ENCODE data around the gene SLC44A3. TPM values are rescaled to one million over a fixed set of nuclear protein-coding genes. Genes with fewer than 3 reads are reported as not detected.
A peak's percentile ranks its signal among the peaks of the same experiment; 100 is the strongest.

Gene SLC44A3
- total RNA-seq, 1 experiment from 2014 or later, result 0.10 TPM

- H3K27me3 ChIP-seq, result no peaks in the 10 kb centered on the region
- peaks cover 40% of the 10 kb centered on the region for H3K4me1 ChIP-seq
- H3K9me3 ChIP-seq (replicated peaks), result no peaks in the 10 kb centered on the region
Observed at GRCh38 chr1:94863297-94863911, 43.2 kb downstream of the SLC44A3 start.

GRCh38 chr1:94863919-94864318 is 43.8 kb downstream of the SLC44A3 start:
- H3K27ac ChIP-seq, result peak overlapping the region; percentile 55
- H3K4me1 ChIP-seq, result peaks cover 40% of the 10 kb centered on the region
- no peaks in the 10 kb centered on the region for H3K36me3 ChIP-seq
- no peaks in the 10 kb centered on the region for H3K27me3 ChIP-seq
- no peak overlapping the region for H3K4me3 ChIP-seq
- H3K9me3 ChIP-seq (replicated peaks), result no peaks in the 10 kb centered on the region
- DNase-seq, result peak; percentile 35 to 63

More at GRCh38 chr1:94863297-94863911, 43.2 kb downstream of the SLC44A3 start:
- DNase-seq, result no peak
- peak overlapping the region; percentile 55 for H3K27ac ChIP-seq
- H3K36me3 ChIP-seq, result no peaks in the 10 kb centered on the region
- no peak overlapping the region for H3K4me3 ChIP-seq

GRCh38 chr1:94864821-94865220 is 44.7 kb downstream of the SLC44A3 start:
- peaks cover 40% of the 10 kb centered on the region for H3K4me1 ChIP-seq
- H3K27me3 ChIP-seq, result no peaks in the 10 kb centered on the region
- H3K36me3 ChIP-seq, result no peaks in the 10 kb centered on the region
- H3K27ac ChIP-seq, result peak overlapping the region; percentile 55
- H3K9me3 ChIP-seq (replicated peaks), result no peaks in the 10 kb centered on the region
- peak overlapping the region; percentile 17 for H3K4me3 ChIP-seq
- peak in 1 of 2 experiments; percentile 33 for DNase-seq

GRCh38 chr1:94865360-94865759 is 45.2 kb downstream of the SLC44A3 start:
- peak overlapping the region; percentile 55 for H3K27ac ChIP-seq
- H3K4me1 ChIP-seq, result peaks cover 40% of the 10 kb centered on the region
- H3K9me3 ChIP-seq (replicated peaks), result no peaks in the 10 kb centered on the region
- peak overlapping the region; percentile 17 for H3K4me3 ChIP-seq
- no peaks in the 10 kb centered on the region for H3K36me3 ChIP-seq
- peak; percentile 75 to 92 for DNase-seq
- H3K27me3 ChIP-seq, result no peaks in the 10 kb centered on the region

GRCh38 chr1:94866164-94866807 is 46.1 kb downstream of the SLC44A3 start:
- DNase-seq, result peak; percentile 38 to 83
- peak overlapping the region; percentile 55 for H3K27ac ChIP-seq
- H3K36me3 ChIP-seq, result no peaks in the 10 kb centered on the region
- H3K4me3 ChIP-seq, result no peak overlapping the region
- H3K9me3 ChIP-seq (replicated peaks), result no peaks in the 10 kb centered on the region
- peaks cover 40% of the 10 kb centered on the region for H3K4me1 ChIP-seq
- no peaks in the 10 kb centered on the region for H3K27me3 ChIP-seq

GRCh38 chr1:94871031-94871430 is 50.9 kb downstream of the SLC44A3 start:
- Histone ChIP-seq H3K36me3 (no peaks in the 10 kb centered on the region), H3K27me3 (no peaks in the 10 kb centered on the region), H3K4me1 (peaks cover 38% of the 10 kb centered on the region), H3K27ac (no peak overlapping the region), H3K9me3 (replicated peaks) (no peaks in the 10 kb centered on the region), H3K4me3 (no peak overlapping the region)
- DNase-seq, result no peak

GRCh38 chr1:94872771-94873495 is 52.8 kb downstream of the SLC44A3 start:
- Histone ChIP-seq H3K27me3 (no peaks in the 10 kb centered on the region), H3K4me1 (peaks cover 30% of the 10 kb centered on the region), H3K36me3 (no peaks in the 10 kb centered on the region), H3K4me3 (peak overlapping the region; percentile 22), H3K9me3 (replicated peaks) (no peaks in the 10 kb centered on the region), H3K27ac (peak overlapping the region; percentile 64)
- DNase-seq, result no peak

- H3K4me1 ChIP-seq, result peaks cover 30% of the 10 kb centered on the region
- H3K9me3 ChIP-seq (replicated peaks), result no peaks in the 10 kb centered on the region
- H3K36me3 ChIP-seq, result no peaks in the 10 kb centered on the region
- H3K27me3 ChIP-seq, result no peaks in the 10 kb centered on the region
- H3K4me3 ChIP-seq, result peak overlapping the region; percentile 22
- peak; percentile 90 to 98 for DNase-seq
- peak overlapping the region; percentile 64 for H3K27ac ChIP-seq
Observed at GRCh38 chr1:94873520-94874351, 53.6 kb downstream of the SLC44A3 start.

GRCh38 chr1:94874423-94874822 is 54.3 kb downstream of the SLC44A3 start:
- Histone ChIP-seq H3K4me3 (no peak overlapping the region), H3K27me3 (no peaks in the 10 kb centered on the region), H3K4me1 (peaks cover 30% of the 10 kb centered on the region), H3K27ac (peak overlapping the region; percentile 64), H3K9me3 (replicated peaks) (no peaks in the 10 kb centered on the region), H3K36me3 (no peaks in the 10 kb centered on the region)
- DNase-seq, result no peak

GRCh38 chr1:94875794-94876193 is 55.6 kb downstream of the SLC44A3 start:
- H3K4me1 ChIP-seq, result peaks cover 30% of the 10 kb centered on the region
- no peak for DNase-seq
- no peaks in the 10 kb centered on the region for H3K27me3 ChIP-seq
- no peak overlapping the region for H3K4me3 ChIP-seq
- no peaks in the 10 kb centered on the region for H3K36me3 ChIP-seq
- no peaks in the 10 kb centered on the region for H3K9me3 ChIP-seq (replicated peaks)
- H3K27ac ChIP-seq, result no peak overlapping the region

GRCh38 chr1:94876362-94876761 is 56.2 kb downstream of the SLC44A3 start:
- H3K4me3 ChIP-seq, result no peak overlapping the region
- peaks cover 30% of the 10 kb centered on the region for H3K4me1 ChIP-seq
- H3K36me3 ChIP-seq, result no peaks in the 10 kb centered on the region
- H3K27ac ChIP-seq, result no peak overlapping the region
- no peaks in the 10 kb centered on the region for H3K27me3 ChIP-seq
- H3K9me3 ChIP-seq (replicated peaks), result no peaks in the 10 kb centered on the region
- no peak for DNase-seq

- no peak for DNase-seq
- Histone ChIP-seq H3K36me3 (no peaks in the 10 kb centered on the region), H3K9me3 (replicated peaks) (no peaks in the 10 kb centered on the region)
Observed at GRCh38 chr1:94878329-94878728, 58.2 kb downstream of the SLC44A3 start.

GRCh38 chr1:94883691-94884090 is 63.5 kb downstream of the SLC44A3 start:
- H3K4me3 ChIP-seq, result peak overlapping the region; percentile 20; the same call in 1 of the 2 replicates
- no peaks in the 10 kb centered on the region for H3K36me3 ChIP-seq
- H3K27ac ChIP-seq, result no peak overlapping the region; the same call in 1 of the 2 replicates
- peaks cover 12% of the 10 kb centered on the region; the same call in 1 of the 2 replicates for H3K4me1 ChIP-seq
- H3K27me3 ChIP-seq, result no peaks in the 10 kb centered on the region
- peak in 1 of 2 experiments; percentile 41 for DNase-seq
- no peaks in the 10 kb centered on the region for H3K9me3 ChIP-seq (replicated peaks)

More at GRCh38 chr1:94878329-94878728, 58.2 kb downstream of the SLC44A3 start:
- Histone ChIP-seq H3K27me3 (no peaks in the 10 kb centered on the region), H3K27ac (no peak overlapping the region), H3K4me1 (peaks cover 19% of the 10 kb centered on the region), H3K4me3 (no peak overlapping the region)

- DNase-seq, result peak; percentile 52 to 60
- Histone ChIP-seq H3K4me1 (peaks cover 12% of the 10 kb centered on the region; the same call in 1 of the 2 replicates), H3K27ac (peak overlapping the region; percentile 7; the same call in 1 of the 2 replicates)
Observed at GRCh38 chr1:94884106-94884505, 63.9 kb downstream of the SLC44A3 start.

More at GRCh38 chr1:94884106-94884505, 63.9 kb downstream of the SLC44A3 start:
- Histone ChIP-seq H3K27me3 (no peaks in the 10 kb centered on the region), H3K36me3 (peaks cover 3% of the 10 kb centered on the region), H3K9me3 (replicated peaks) (no peaks in the 10 kb centered on the region), H3K4me3 (peak overlapping the region; percentile 20)
